Measurements from ENCODE around the gene ZFYVE9.

GRCh38 chr1:52364235-52364839 lies 222.4 kb downstream of the ZFYVE9 start:
- no peak for TF ChIP-seq SNAI2 (CRISPR knock-in tag; IDR thresholded peaks at IDR 0.05)
- no peak for TF ChIP-seq ZFP30 (CRISPR knock-in tag; IDR thresholded peaks at IDR 0.05)
